IMR-90 (cell line): ENCODE measurements around the gene COL23A1. TPM values are rescaled to one million over a fixed set of nuclear protein-coding genes. Genes with fewer than 3 reads are reported as not detected.

Experiments used
- ATAC-seq: fragments of 200-7000 bp; cut with Tn5 transposase; 2 replicates; pipeline ENCODE4 v1.9.1; 2020; ENCODE audit warnings: low read depth, mild to moderate bottlenecking, moderate library complexity
- BruUV-seq: library from RNA; stranded (reverse); fragments of 400-500 nt; replicated peaks from 2 replicates; lab custom pipeline; 2021; lab: Mats Ljungman, UMichigan
- CTCF ChIA-PET: fragments of 300-600 bp; formaldehyde crosslinking; extraction: SDS; loops from one replicate; lab custom pipeline; 2021; ENCODE audit warnings: antibody characterized with exemption; lab: Yijun Ruan, JAX
- POLR2A ChIA-PET: fragments of 300-600 bp; sonication (Branson Sonifier 250); formaldehyde crosslinking; loops from one replicate; lab custom pipeline; 2022; ENCODE audit warnings: antibody characterized with exemption; ENCODE audit not compliant: unreplicated experiment; lab: Charles Lee
- DNase-seq: peaks from one replicate; pipeline ENCODE4 v3.0.0; 2013
- H2AFZ ChIP-seq: replicated peaks from 2 replicates; pipeline ENCODE3; 2013; ENCODE audit warnings: low read length, mild to moderate bottlenecking; ENCODE audit not compliant: poor library complexity
- H2AK5ac ChIP-seq: 2 replicates; pipeline ENCODE4 v1.6.1; 2013; ENCODE audit warnings: low read depth, low read length, inconsistent platforms
- H2AK9ac ChIP-seq: replicated peaks from 2 replicates; pipeline ENCODE3; 2013; ENCODE audit warnings: mild to moderate bottlenecking, low read depth, low read length, moderate library complexity; ENCODE audit not compliant: poor library complexity
- H2BK120ac ChIP-seq: 2 replicates; pipeline ENCODE4 v1.6.1; 2013; ENCODE audit warnings: low read depth, low read length, inconsistent platforms
- H2BK15ac ChIP-seq: 3 replicates; pipeline ENCODE4 v1.6.1; 2013; ENCODE audit warnings: low read depth, low read length, inconsistent platforms
- H2BK20ac ChIP-seq: 2 replicates; pipeline ENCODE4 v1.6.1; 2013; ENCODE audit warnings: low read depth, mild to moderate bottlenecking, inconsistent platforms, low read length, moderate library complexity
- H2BK5ac ChIP-seq: 2 replicates; pipeline ENCODE4 v1.6.1; 2013; ENCODE audit warnings: mild to moderate bottlenecking, low read depth, low read length, inconsistent platforms; ENCODE audit not compliant: poor library complexity, severe bottlenecking
- H3K14ac ChIP-seq: replicated peaks from 2 replicates; pipeline ENCODE4 v1.6.1; 2013; ENCODE audit warnings: low read depth, low read length, inconsistent platforms
- H3K18ac ChIP-seq: 2 replicates; pipeline ENCODE4 v1.6.1; 2013; ENCODE audit warnings: low read depth, low read length, control low read depth
- H3K23ac ChIP-seq: 2 replicates; pipeline ENCODE4 v1.6.1; 2013; ENCODE audit warnings: low read depth, low read length, inconsistent platforms
- H3K27ac ChIP-seq: 2 replicates; pipeline ENCODE4 v1.5.1; 2013; ENCODE audit warnings: mild to moderate bottlenecking, control low read depth, low read length; ENCODE audit not compliant: insufficient read depth
- H3K27me3 ChIP-seq: 2 replicates; pipeline ENCODE4 v1.6.1; 2013; ENCODE audit warnings: low read length; ENCODE audit not compliant: control insufficient read depth, insufficient read depth
- H3K36me3 ChIP-seq: 2 replicates; pipeline ENCODE4 v1.6.1; 2013; ENCODE audit warnings: low read length, mixed read lengths; ENCODE audit not compliant: control insufficient read depth, insufficient read depth
- H3K4ac ChIP-seq: 2 replicates; pipeline ENCODE4 v1.6.1; 2013; ENCODE audit warnings: low read depth, low read length, inconsistent platforms
- H3K4me1 ChIP-seq: 2 replicates; pipeline ENCODE4 v1.6.1; 2013; ENCODE audit warnings: low read length, mixed read lengths; ENCODE audit not compliant: control insufficient read depth, insufficient read depth
- H3K4me2 ChIP-seq: 2 replicates; pipeline ENCODE4 v1.6.1; 2013; ENCODE audit warnings: low read depth, mild to moderate bottlenecking, control low read depth, low read length, moderate library complexity
- H3K4me3 ChIP-seq: 2 replicates; pipeline ENCODE4 v1.5.1; 2013; ENCODE audit warnings: low read depth, mild to moderate bottlenecking, control low read depth, low read length, moderate library complexity; ENCODE audit not compliant: insufficient read depth
- H3K56ac ChIP-seq: 2 replicates; pipeline ENCODE4 v1.6.1; 2013; ENCODE audit warnings: low read length, inconsistent platforms; ENCODE audit not compliant: insufficient read depth; ENCODE audit errors: extremely low read depth
- H3K79me1 ChIP-seq, 2 experiments: 2 replicates each; pipeline ENCODE4 v1.6.1; 2013; ENCODE audit warnings: low read length in 2 of 2, inconsistent platforms in 1 of 2, low read depth in 1 of 2
- H3K9ac ChIP-seq: 2 replicates; pipeline ENCODE4 v1.6.1; 2013; ENCODE audit warnings: low read depth, low read length, control low read depth
- H3K9me1 ChIP-seq: 2 replicates; pipeline ENCODE4 v1.6.1; 2013; ENCODE audit warnings: low read length, inconsistent platforms; ENCODE audit not compliant: insufficient read depth
- H3K9me3 ChIP-seq: 2 replicates; pipeline ENCODE4 v1.6.1; 2013; ENCODE audit warnings: low read length; ENCODE audit not compliant: control insufficient read depth, insufficient read depth
- H4K20me1 ChIP-seq: 2 replicates; pipeline ENCODE4 v1.6.1; 2013; ENCODE audit warnings: low read length, inconsistent platforms; ENCODE audit not compliant: insufficient read depth
- H4K5ac ChIP-seq: 2 replicates; pipeline ENCODE4 v1.6.1; 2013; ENCODE audit warnings: mild to moderate bottlenecking, low read depth, low read length, control low read depth
- H4K8ac ChIP-seq, 2 experiments: 2 replicates each; pipeline ENCODE4 v1.6.1; 2013; ENCODE audit warnings: low read depth in 2 of 2, low read length in 2 of 2, control low read depth in 1 of 2, inconsistent platforms in 1 of 2
- H4K91ac ChIP-seq: 2 replicates; pipeline ENCODE4 v1.6.1; 2013; ENCODE audit warnings: low read depth, low read length, inconsistent platforms; ENCODE audit not compliant: insufficient read depth
- BHLHE40 ChIP-seq: fragments of 150-350 bp; IDR thresholded peaks from 2 replicates; pipeline ENCODE4 v1.6.1; 2016; ENCODE audit warnings: mild to moderate bottlenecking, low read depth, low read length
- CEBPB ChIP-seq: IDR thresholded peaks from 2 replicates; pipeline ENCODE4 v1.6.1; 2012; ENCODE audit warnings: low read depth, low read length, improper control_type of control experiment
- FOS ChIP-seq: fragments of 150-350 bp; IDR thresholded peaks from 2 replicates; pipeline ENCODE4 v1.6.1; 2016; ENCODE audit warnings: low read depth, low read length
- MAZ ChIP-seq: IDR thresholded peaks from 2 replicates; pipeline ENCODE4 v1.6.1; 2012; ENCODE audit warnings: low read depth, mild to moderate bottlenecking, low read length, improper control_type of control experiment, moderate library complexity, borderline replicate concordance
- POLR2A ChIP-seq: IDR thresholded peaks from 2 replicates; pipeline ENCODE4 v1.6.1; 2012; ENCODE audit warnings: mild to moderate bottlenecking, low read depth, low read length
- RFX5 ChIP-seq: IDR thresholded peaks from 2 replicates; pipeline ENCODE4 v1.8.0; 2012; ENCODE audit warnings: low read depth, mild to moderate bottlenecking, low read length, moderate library complexity
- SMC3 ChIP-seq: fragments of 150-350 bp; IDR thresholded peaks from 2 replicates; pipeline ENCODE4 v1.6.1; 2016; ENCODE audit warnings: low read depth, mild to moderate bottlenecking, antibody characterized with exemption, low read length, moderate library complexity
- WGBS, 2 experiments: methylation state at CpG; one replicate each; pipeline versions ENCODE4 v1.1.5 to v1.1.7; 2013; ENCODE audit warnings: missing lambda C conversion rate in 2 of 2; ENCODE audit not compliant: insufficient read length in 1 of 2; ENCODE audit errors: extremely low coverage in 2 of 2; 5-methylcytosine and 5-hydroxymethylcytosine counted together
- dilution Hi-C: fragments of 300-500 bp; cut with HindIII; formaldehyde crosslinking; loops from one replicate; pipeline ENCODE4 v1.14.3; 2018; ENCODE audit warnings: low sequenced_read_pairs; ENCODE audit not compliant: unreplicated experiment
- in situ Hi-C: fragments of 300-500 bp; cut with MboI; formaldehyde crosslinking; loops from 3 replicates; pipeline ENCODE4 v1.14.3; 2019; ENCODE audit warnings: low sequenced_read_pairs, inconsistent platforms, mixed read lengths
- intact Hi-C: fragments of 100-400 bp; cut with micrococcal nuclease; formaldehyde crosslinking; loops from 2 replicates; pipeline ENCODE4 v1.10.0; 2022
- polyA plus RNA-seq, 3 experiments: library from polyadenylated mRNA; depleted of rRNA; stranded (reverse); fragments of >200 nt; gene quantifications; 2 replicates each; pipeline ENCODE4 v1.2.3, GENCODE V29; 2012; ENCODE audit warnings: low replicate concordance in 1 of 3
- total RNA-seq: library from RNA; depleted of rRNA; stranded (reverse); fragments of >200 nt; gene quantifications from 2 replicates; pipeline ENCODE4 v1.2.3, GENCODE V29; 2012
- TF ChIP-seq, protein P1 (sequence below): fragments of 150-350 bp; IDR thresholded peaks from 2 replicates; pipeline ENCODE4 v1.6.1; 2016; ENCODE audit warnings: low read depth, mild to moderate bottlenecking, low read length, moderate library complexity, borderline replicate concordance
- TF ChIP-seq, protein P2 (sequence below): fragments of 150-350 bp; IDR thresholded peaks from 2 replicates; pipeline ENCODE4 v1.6.1; 2017; ENCODE audit warnings: mild to moderate bottlenecking, antibody characterized with exemption, low read length, low read depth

COL23A1 gene
- total and polyA plus RNA-seq, 2 of the 4 experiments (the other 2 are of a cell fraction): not detected

DNA sequence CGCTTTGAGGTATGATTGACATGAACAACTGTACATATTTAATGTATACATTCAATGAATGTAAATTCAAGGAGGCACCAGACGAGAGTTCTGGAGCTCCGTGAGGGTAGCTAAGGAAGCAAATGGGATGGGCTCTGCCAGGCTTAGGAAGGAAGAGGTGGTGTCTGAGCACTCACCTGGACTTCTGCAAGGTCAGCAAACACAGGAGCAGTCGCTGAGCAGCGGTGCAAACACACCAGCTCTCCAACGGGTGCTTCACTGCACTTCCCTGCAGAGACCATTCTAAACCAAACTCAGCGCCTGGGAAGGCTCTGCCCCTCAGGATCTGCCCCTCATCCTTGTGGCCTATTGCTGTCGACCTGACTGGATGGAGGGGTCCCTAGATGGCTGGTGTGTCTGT is 101.5 kb downstream of the COL23A1 start:
- Histone ChIP-seq H3K4ac (no peak overlapping the region), H3K18ac (no peak overlapping the region), H3K4me1 (no peaks in the 10 kb centered on the region), H3K4me2 (no peak overlapping the region), H3K14ac (no peak overlapping the region), H4K91ac (no peak overlapping the region), H2AFZ (no peak overlapping the region), H3K27me3 (no peaks in the 10 kb centered on the region), H3K4me3 (no peak overlapping the region), H2BK20ac (no peak overlapping the region), H3K23ac (no peak overlapping the region), H3K9me3 (peaks cover 27% of the 10 kb centered on the region), H3K36me3 (no peaks in the 10 kb centered on the region), H2AK9ac (no peak overlapping the region), H3K56ac (no peak overlapping the region), H2BK15ac (no peak overlapping the region), H2AK5ac (no peak overlapping the region), H3K9me1 (no peaks in the 10 kb centered on the region), H4K5ac (no peak overlapping the region), H2BK120ac (no peak overlapping the region), H4K20me1 (no peaks in the 10 kb centered on the region), H3K9ac (no peak overlapping the region), H2BK5ac (no peak overlapping the region), H3K27ac (no peak overlapping the region), H3K79me1 (no peaks in the 10 kb centered on the region), H4K8ac (no peak overlapping the region)
- no TSS peak for BruUV-seq
- in situ Hi-C loops (no loop called here), dilution Hi-C loops (no loop called here), intact Hi-C loops (no loop called here)
- ChIA-PET CTCF (no interaction called here), POLR2A (no interaction called here)
- ATAC-seq (no peak), DNase-seq (no peak)
- WGBS, 2 experiments: no CpG with 5 or more reads among the region's 8 CpGs
- TF ChIP-seq CEBPB (no peak), BHLHE40 (no peak), RFX5 (no peak), SMC3 (no peak), MAZ (no peak), POLR2A (no peak), FOS (no peak)
- TF ChIP-seq, protein P1, sequence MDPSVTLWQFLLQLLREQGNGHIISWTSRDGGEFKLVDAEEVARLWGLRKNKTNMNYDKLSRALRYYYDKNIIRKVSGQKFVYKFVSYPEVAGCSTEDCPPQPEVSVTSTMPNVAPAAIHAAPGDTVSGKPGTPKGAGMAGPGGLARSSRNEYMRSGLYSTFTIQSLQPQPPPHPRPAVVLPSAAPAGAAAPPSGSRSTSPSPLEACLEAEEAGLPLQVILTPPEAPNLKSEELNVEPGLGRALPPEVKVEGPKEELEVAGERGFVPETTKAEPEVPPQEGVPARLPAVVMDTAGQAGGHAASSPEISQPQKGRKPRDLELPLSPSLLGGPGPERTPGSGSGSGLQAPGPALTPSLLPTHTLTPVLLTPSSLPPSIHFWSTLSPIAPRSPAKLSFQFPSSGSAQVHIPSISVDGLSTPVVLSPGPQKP: no peak
- TF ChIP-seq, protein P2, sequence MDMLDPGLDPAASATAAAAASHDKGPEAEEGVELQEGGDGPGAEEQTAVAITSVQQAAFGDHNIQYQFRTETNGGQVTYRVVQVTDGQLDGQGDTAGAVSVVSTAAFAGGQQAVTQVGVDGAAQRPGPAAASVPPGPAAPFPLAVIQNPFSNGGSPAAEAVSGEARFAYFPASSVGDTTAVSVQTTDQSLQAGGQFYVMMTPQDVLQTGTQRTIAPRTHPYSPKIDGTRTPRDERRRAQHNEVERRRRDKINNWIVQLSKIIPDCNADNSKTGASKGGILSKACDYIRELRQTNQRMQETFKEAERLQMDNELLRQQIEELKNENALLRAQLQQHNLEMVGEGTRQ: no peak
